HCT116 (cell line): ENCODE results near the gene LGALS4. TPM values are rescaled to one million over a fixed set of nuclear protein-coding genes. Genes with fewer than 3 reads are reported as not detected.
"Not testable (repeated sequence)": the region's sequence is repeated elsewhere in the genome, so short reads cannot be mapped to it uniquely, and the experiment has no call there.

Experiments used
- ATAC-seq: fragments of 200-7000 bp; cut with Tn5 transposase; 2 replicates; pipeline ENCODE4 v1.9.1; 2020; ENCODE audit warnings: mild to moderate bottlenecking, moderate library complexity
- BruUV-seq: library from RNA; stranded (reverse); fragments of 400-500 nt; replicated peaks from 2 replicates; lab custom pipeline; 2021; lab: Mats Ljungman, UMichigan
- CTCF ChIA-PET: fragments of 300-600 bp; sonication (Branson Sonifier 250); formaldehyde crosslinking; loops from one replicate; lab custom pipeline; 2021; ENCODE audit warnings: antibody characterized with exemption; lab: Charles Lee
- POLR2A ChIA-PET: fragments of 300-600, 350-600 bp; sonication (Branson Sonifier 250); formaldehyde crosslinking; loops from one replicate; lab custom pipeline; 2021; ENCODE audit warnings: antibody characterized with exemption; lab: Charles Lee
- RAD21 ChIA-PET, 2 experiments: fragments of 300-600 bp; sonication (Branson Sonifier 250); formaldehyde crosslinking; loops; one replicate each; lab custom pipeline; 2023; ENCODE audit warnings: low total read pairs in 2 of 2; ENCODE audit not compliant: uncharacterized antibody in 2 of 2, unreplicated experiment in 2 of 2, low non-redundant PET in 1 of 2; lab: Charles Lee
- DNase-seq: peaks from one replicate; pipeline ENCODE4 v3.0.0-alpha.2; 2010; ENCODE audit warnings: low read depth, low spot score
- H2AFZ ChIP-seq: fragments of 200-600 bp; shearing (Covaris generic), sonication (generic); 2 replicates; pipeline ENCODE4 v1.6.1; 2017; ENCODE audit warnings: low read depth, mixed run types, mixed read lengths, antibody characterized with exemption, low read length; ENCODE audit not compliant: poor library complexity, severe bottlenecking
- H3K27ac ChIP-seq: 2 replicates; pipeline ENCODE4 v1.5.1; 2012; ENCODE audit warnings: low read depth, low read length
- H3K27me3 ChIP-seq: fragments of 200-600 bp; sonication (generic); 2 replicates; pipeline ENCODE4 v1.6.1; 2016; ENCODE audit warnings: mixed run types, low read length, mixed read lengths; ENCODE audit not compliant: insufficient read depth
- H3K36me3 ChIP-seq, 2 experiments: fragments of 200-500 bp in 1 of 2; fragments of 200-600 bp in 1 of 2; sonication (Bioruptor generic) in 1 of 2; sonication (generic) in 1 of 2; 2 replicates each; pipeline versions ENCODE4 v1.5.1 to v1.6.1; 2014 to 2016; ENCODE audit warnings: low read length in 2 of 2, inconsistent platforms in 1 of 2, mixed read lengths in 1 of 2, mixed run types in 1 of 2; ENCODE audit not compliant: insufficient read depth in 2 of 2, control insufficient read depth in 1 of 2
- H3K4me1 ChIP-seq, 2 experiments: fragments of 200-600 bp in 1 of 2; sonication (generic) in 1 of 2; 2 replicates each; pipeline versions ENCODE4 v1.5.1 to v1.6.1; 2012 to 2017; ENCODE audit warnings: low read length in 2 of 2, inconsistent platforms in 1 of 2, mild to moderate bottlenecking in 1 of 2, mixed read lengths in 1 of 2, mixed run types in 1 of 2, moderate library complexity in 1 of 2; ENCODE audit not compliant: insufficient read depth in 2 of 2, control insufficient read depth in 1 of 2
- H3K4me2 ChIP-seq: fragments of 200-600 bp; sonication (generic); 2 replicates; pipeline ENCODE4 v1.6.1; 2017; ENCODE audit warnings: mixed run types, low read length, mixed read lengths
- H3K4me3 ChIP-seq, 2 experiments: fragments of 200-600 bp in 1 of 2; sonication (generic) in 1 of 2; replicated peaks in 1 of 2; 2 replicates each; pipeline ENCODE4 v1.5.1; 2011 to 2016; ENCODE audit warnings: low read length in 2 of 2, control low read depth in 1 of 2, low read depth in 1 of 2, mild to moderate bottlenecking in 1 of 2, mixed read lengths in 1 of 2, mixed run types in 1 of 2
- H3K79me2 ChIP-seq: fragments of 200-600 bp; sonication (generic); 2 replicates; pipeline ENCODE4 v1.6.1; 2017; ENCODE audit warnings: mild to moderate bottlenecking, mixed run types, low read length, moderate library complexity, mixed read lengths; ENCODE audit not compliant: insufficient read depth
- H3K9ac ChIP-seq: fragments of 200-600 bp; sonication (generic); 2 replicates; pipeline ENCODE4 v1.6.1; 2016; ENCODE audit warnings: low read length, mixed read lengths
- H3K9me2 ChIP-seq: fragments of 200-600 bp; sonication (generic), shearing (Covaris generic); 2 replicates; pipeline ENCODE4 v1.6.1; 2017; ENCODE audit warnings: mixed run types, mild to moderate bottlenecking, moderate library complexity; ENCODE audit not compliant: insufficient read depth
- H3K9me3 ChIP-seq, 2 experiments: fragments of 200-500 bp in 1 of 2; fragments of 200-600 bp in 1 of 2; sonication (Bioruptor generic) in 1 of 2; sonication (generic) in 1 of 2; 2 replicates each; pipeline ENCODE4 v1.6.1; 2014 to 2017; ENCODE audit warnings: low read length in 2 of 2, mixed read lengths in 2 of 2, inconsistent platforms in 1 of 2, low read depth in 1 of 2, mild to moderate bottlenecking in 1 of 2, mixed run types in 1 of 2, moderate library complexity in 1 of 2; ENCODE audit not compliant: control insufficient read depth in 1 of 2, insufficient read depth in 1 of 2
- H4K20me1 ChIP-seq: fragments of 200-600 bp; sonication (generic), shearing (Covaris generic); 2 replicates; pipeline ENCODE4 v1.6.1; 2017; ENCODE audit warnings: mixed run types, mild to moderate bottlenecking, moderate library complexity; ENCODE audit not compliant: insufficient read depth
- CBX3 ChIP-seq: IDR thresholded peaks from 2 replicates; pipeline ENCODE4 v1.6.1; 2012; ENCODE audit warnings: low read depth
- CEBPB ChIP-seq: IDR thresholded peaks from 2 replicates; pipeline ENCODE4 v1.6.1; 2012; ENCODE audit warnings: low read depth
- EGR1 ChIP-seq: IDR thresholded peaks from 2 replicates; pipeline ENCODE4 v1.6.1; 2012; ENCODE audit warnings: low read depth
- ELF1 ChIP-seq: IDR thresholded peaks from 2 replicates; pipeline ENCODE4 v1.6.1; 2012; ENCODE audit warnings: low read depth, borderline replicate concordance
- EZH2 ChIP-seq: fragments of 200-600 bp; sonication (generic); IDR thresholded peaks from 2 replicates; pipeline ENCODE4 v1.6.1; 2017; ENCODE audit warnings: antibody characterized with exemption, mixed run types
- EZH2phosphoT487 ChIP-seq: fragments of 200-600 bp; IDR thresholded peaks from 2 replicates; pipeline ENCODE4 v1.6.1; 2018; ENCODE audit warnings: antibody characterized with exemption, borderline replicate concordance
- FOSL1 ChIP-seq: IDR thresholded peaks from 2 replicates; pipeline ENCODE4 v1.6.1; 2012; ENCODE audit warnings: low read depth
- JUND ChIP-seq: IDR thresholded peaks from 2 replicates; pipeline ENCODE4 v1.6.1; 2012
- POLR2A ChIP-seq: IDR thresholded peaks from 2 replicates; pipeline ENCODE4 v1.7.0; 2011; ENCODE audit warnings: borderline replicate concordance; ENCODE audit not compliant: insufficient read depth, insufficient read length; ENCODE audit errors: extremely low read depth
- POLR2AphosphoS5 ChIP-seq: IDR thresholded peaks from 2 replicates; pipeline ENCODE4 v1.6.1; 2011; ENCODE audit warnings: mild to moderate bottlenecking, low read depth, low read length, moderate library complexity
- SP1 ChIP-seq: IDR thresholded peaks from 2 replicates; pipeline ENCODE4 v1.6.1; 2012; ENCODE audit warnings: low read depth
- SRF ChIP-seq: IDR thresholded peaks from 2 replicates; pipeline ENCODE4 v1.6.1; 2012; ENCODE audit warnings: low read depth
- TCF7L2 ChIP-seq: IDR thresholded peaks from 2 replicates; pipeline ENCODE4 v1.7.0; 2011; ENCODE audit warnings: borderline replicate concordance, inconsistent platforms; ENCODE audit not compliant: insufficient read depth, insufficient read length; ENCODE audit errors: extremely low read depth
- YY1 ChIP-seq: IDR thresholded peaks from 2 replicates; pipeline ENCODE4 v1.6.1; 2011; ENCODE audit warnings: low read length, low read depth, moderate library complexity, mild to moderate bottlenecking; ENCODE audit not compliant: insufficient replicate concordance; ENCODE audit errors: extremely low read depth
- ZFX ChIP-seq: fragments of 450-650 bp; IDR thresholded peaks from 2 replicates; pipeline ENCODE4 v1.6.1; 2017
- intact Hi-C: fragments of 100-400 bp; cut with micrococcal nuclease; formaldehyde crosslinking; loops from 2 replicates; pipeline ENCODE4 v1.10.0; 2022
- total RNA-seq: library from RNA; stranded (reverse); gene quantifications from one replicate; pipeline ENCODE4 v1.2.1, GENCODE V29; 2021; ENCODE audit not compliant: unreplicated experiment
- TF ChIP-seq, protein P1 (sequence below): IDR thresholded peaks from 2 replicates; pipeline ENCODE4 v1.6.1; 2012
- TF ChIP-seq, protein P2 (sequence below), 3 experiments: fragments of 200-600 bp in 1 of 3; sonication (generic) in 1 of 3; IDR thresholded peaks in 2 of 3; conservative IDR thresholded peaks in 1 of 3; 2 replicates each; pipeline ENCODE4 v1.5.1; 2012 to 2017; ENCODE audit warnings: low read depth in 2 of 3, low read length in 2 of 3, antibody characterized with exemption in 1 of 3, borderline replicate concordance in 1 of 3, control low read depth in 1 of 3, mild to moderate bottlenecking in 1 of 3, mixed read lengths in 1 of 3, mixed run types in 1 of 3, moderate library complexity in 1 of 3; ENCODE audit not compliant: insufficient read depth in 1 of 3
- TF ChIP-seq, protein P3 (sequence below): IDR thresholded peaks from 2 replicates; pipeline ENCODE4 v1.6.1; 2012

LGALS4 gene
- total RNA-seq, 1 experiment from 2014 or later: 0.86 TPM

DNA sequence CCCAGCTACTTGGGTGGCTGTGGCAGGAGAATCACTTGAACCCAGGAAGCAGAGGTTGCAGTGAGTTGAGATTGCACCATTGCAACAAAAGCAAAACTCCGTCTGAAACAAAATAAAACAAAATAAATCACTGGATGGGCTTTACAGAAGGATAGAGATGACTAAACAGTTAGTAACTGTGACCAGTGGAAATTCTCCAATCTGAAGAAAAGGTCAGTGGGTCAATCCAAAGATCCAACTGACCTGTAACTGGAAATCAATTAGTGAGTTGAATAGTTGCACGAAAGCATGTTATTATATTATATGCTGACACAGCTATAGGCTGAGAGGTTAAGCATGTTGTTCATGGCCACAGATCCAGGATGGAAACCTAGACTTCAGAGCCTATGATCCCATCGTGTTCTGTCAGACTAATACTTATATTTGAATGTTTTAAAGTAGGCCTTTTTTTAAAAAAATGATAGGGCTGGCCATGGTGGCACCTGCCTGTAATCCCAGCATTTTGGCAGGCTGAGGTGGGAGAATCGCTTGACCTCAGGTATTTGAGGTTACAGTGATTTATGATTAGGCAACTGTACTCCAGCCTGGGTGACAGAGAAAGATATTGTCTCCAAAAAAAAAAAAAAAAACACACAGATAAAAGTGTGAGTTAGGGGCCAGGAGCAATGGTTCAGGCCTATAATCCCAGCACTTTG lies 17.4 kb upstream of the LGALS4 start:
- BruUV-seq: no TSS peak
- Histone ChIP-seq H2AFZ (no peak overlapping the region), H3K4me2 (no peak overlapping the region), H3K27ac (no peak overlapping the region)
- intact Hi-C loops: loop anchor here (5.0 kb wide), 1 partner anchor 93 kb away; no protein-coding TSS in a partner anchor
- ATAC-seq: no peak
- DNase-seq: no peak
- TF ChIP-seq CBX3 (no peak), SRF (no peak), POLR2AphosphoS5 (no peak), POLR2A (no peak), EGR1 (no peak), ELF1 (no peak), YY1 (no peak), EZH2 (no peak), SP1 (no peak), TCF7L2 (no peak), ZFX (no peak), FOSL1 (no peak), EZH2phosphoT487 (no peak), CEBPB (no peak), JUND (no peak)
- TF ChIP-seq, protein P1, sequence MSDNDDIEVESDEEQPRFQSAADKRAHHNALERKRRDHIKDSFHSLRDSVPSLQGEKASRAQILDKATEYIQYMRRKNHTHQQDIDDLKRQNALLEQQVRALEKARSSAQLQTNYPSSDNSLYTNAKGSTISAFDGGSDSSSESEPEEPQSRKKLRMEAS: no peak
- TF ChIP-seq, protein P2, sequence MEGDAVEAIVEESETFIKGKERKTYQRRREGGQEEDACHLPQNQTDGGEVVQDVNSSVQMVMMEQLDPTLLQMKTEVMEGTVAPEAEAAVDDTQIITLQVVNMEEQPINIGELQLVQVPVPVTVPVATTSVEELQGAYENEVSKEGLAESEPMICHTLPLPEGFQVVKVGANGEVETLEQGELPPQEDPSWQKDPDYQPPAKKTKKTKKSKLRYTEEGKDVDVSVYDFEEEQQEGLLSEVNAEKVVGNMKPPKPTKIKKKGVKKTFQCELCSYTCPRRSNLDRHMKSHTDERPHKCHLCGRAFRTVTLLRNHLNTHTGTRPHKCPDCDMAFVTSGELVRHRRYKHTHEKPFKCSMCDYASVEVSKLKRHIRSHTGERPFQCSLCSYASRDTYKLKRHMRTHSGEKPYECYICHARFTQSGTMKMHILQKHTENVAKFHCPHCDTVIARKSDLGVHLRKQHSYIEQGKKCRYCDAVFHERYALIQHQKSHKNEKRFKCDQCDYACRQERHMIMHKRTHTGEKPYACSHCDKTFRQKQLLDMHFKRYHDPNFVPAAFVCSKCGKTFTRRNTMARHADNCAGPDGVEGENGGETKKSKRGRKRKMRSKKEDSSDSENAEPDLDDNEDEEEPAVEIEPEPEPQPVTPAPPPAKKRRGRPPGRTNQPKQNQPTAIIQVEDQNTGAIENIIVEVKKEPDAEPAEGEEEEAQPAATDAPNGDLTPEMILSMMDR (IDR thresholded peaks at IDR 0.05 in 2 of 3, conservative IDR thresholded peaks at IDR 0.05 in 1 of 3; ENCODE audit: borderline replicate concordance in 1 of 3, insufficient read depth in 1 of 3, low read depth in 2 of 3, low read length in 2 of 3): no peak
- TF ChIP-seq, protein P3, sequence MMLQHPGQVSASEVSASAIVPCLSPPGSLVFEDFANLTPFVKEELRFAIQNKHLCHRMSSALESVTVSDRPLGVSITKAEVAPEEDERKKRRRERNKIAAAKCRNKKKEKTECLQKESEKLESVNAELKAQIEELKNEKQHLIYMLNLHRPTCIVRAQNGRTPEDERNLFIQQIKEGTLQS: no peak
- TF ChIP-seq, all 23 proteins: peak for 0
- Histone ChIP-seq H3K4me3 (0 out of 4 replicates have a peak overlapping the region, but pooled peaks of 1 of the 2 experiments have one; percentile 68), H4K20me1 (no peaks in the 10 kb centered on the region), H3K9ac (no peak overlapping the region), H3K9me2 (no peaks in the 10 kb centered on the region), H3K36me3 (peaks cover 0 to 8% of the 10 kb centered on the region in 2 experiments; a peak in 1 of 4 replicates), H3K27me3 (no peaks in the 10 kb centered on the region), H3K4me1 (peaks cover 2 to 16% of the 10 kb centered on the region in 2 experiments; a peak in 3 of 4 replicates), H3K9me3 (no peaks in the 10 kb centered on the region), H3K79me2 (peaks cover 44% of the 10 kb centered on the region)
- CTCF ChIA-PET: interaction anchor here (0.9 to 1.1 kb wide), 2 partner anchors 60 to 427 kb away, joined by 3 read pairs; partner anchors contain the start of gene FAM98C
- RAD21 ChIA-PET: no interaction called here
- POLR2A ChIA-PET: interaction anchor here (1.0 to 1.2 kb wide), 2 partner anchors 8 to 57 kb away, joined by 3 to 4 read pairs; no protein-coding TSS in a partner anchor

DNA sequence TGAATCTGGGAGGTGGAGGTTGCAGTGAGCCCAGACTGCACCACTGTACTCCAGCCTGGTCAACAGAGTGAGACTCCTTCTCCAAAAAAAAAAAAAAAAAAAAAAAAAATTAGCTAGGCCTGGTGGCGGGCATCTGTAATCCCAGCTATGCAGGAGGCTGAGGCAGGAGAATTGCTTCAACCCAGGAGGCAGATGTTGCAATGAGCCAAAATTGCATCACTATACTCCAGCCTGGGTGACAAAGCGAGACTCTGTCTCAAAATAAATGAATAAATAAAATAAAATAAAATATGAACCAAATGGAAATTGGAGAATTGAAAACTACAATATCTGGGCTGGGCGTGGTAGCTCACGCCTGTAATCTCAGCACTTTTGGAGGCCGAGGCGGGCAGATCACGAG lies 16.5 kb upstream of the LGALS4 start:
- H4K20me1 ChIP-seq, BruUV-seq, H3K4me2 ChIP-seq, H2AFZ ChIP-seq, H3K9me3 ChIP-seq, H3K36me3 ChIP-seq, H3K27ac ChIP-seq, DNase-seq, H3K27me3 ChIP-seq, H3K4me3 ChIP-seq, H3K9ac ChIP-seq, ATAC-seq, H3K9me2 ChIP-seq, intact Hi-C loops: not testable (repeated sequence)
- RAD21 ChIA-PET: interaction anchor here in 1 of 2 experiments (0.6 kb wide), 1 partner anchor 210 kb away, joined by 7 read pairs; the partner anchor contains the start of gene EIF3K
- CTCF ChIA-PET: interaction anchor here (0.6 kb wide), 1 partner anchor 314 kb away, joined by 4 read pairs; no protein-coding TSS in a partner anchor
- peaks cover 2 to 17% of the 10 kb centered on the region in 2 experiments; a peak in 3 of 4 replicates for H3K4me1 ChIP-seq
- peaks cover 54% of the 10 kb centered on the region for H3K79me2 ChIP-seq
- POLR2A ChIA-PET: interaction anchor here (0.7 kb wide), 1 partner anchor 11 kb away, joined by 3 read pairs; no protein-coding TSS in a partner anchor
